8988T (cell line): ENCODE data around the gene MT1F.
"Not testable (repeated sequence)": the region's sequence is repeated elsewhere in the genome, so short reads cannot be mapped to it uniquely, and the experiment has no call there.

ENCODE experiments used
- DNase-seq: peaks from one replicate; pipeline ENCODE4 v3.0.0; 2011

Gene MT1F

DNA sequence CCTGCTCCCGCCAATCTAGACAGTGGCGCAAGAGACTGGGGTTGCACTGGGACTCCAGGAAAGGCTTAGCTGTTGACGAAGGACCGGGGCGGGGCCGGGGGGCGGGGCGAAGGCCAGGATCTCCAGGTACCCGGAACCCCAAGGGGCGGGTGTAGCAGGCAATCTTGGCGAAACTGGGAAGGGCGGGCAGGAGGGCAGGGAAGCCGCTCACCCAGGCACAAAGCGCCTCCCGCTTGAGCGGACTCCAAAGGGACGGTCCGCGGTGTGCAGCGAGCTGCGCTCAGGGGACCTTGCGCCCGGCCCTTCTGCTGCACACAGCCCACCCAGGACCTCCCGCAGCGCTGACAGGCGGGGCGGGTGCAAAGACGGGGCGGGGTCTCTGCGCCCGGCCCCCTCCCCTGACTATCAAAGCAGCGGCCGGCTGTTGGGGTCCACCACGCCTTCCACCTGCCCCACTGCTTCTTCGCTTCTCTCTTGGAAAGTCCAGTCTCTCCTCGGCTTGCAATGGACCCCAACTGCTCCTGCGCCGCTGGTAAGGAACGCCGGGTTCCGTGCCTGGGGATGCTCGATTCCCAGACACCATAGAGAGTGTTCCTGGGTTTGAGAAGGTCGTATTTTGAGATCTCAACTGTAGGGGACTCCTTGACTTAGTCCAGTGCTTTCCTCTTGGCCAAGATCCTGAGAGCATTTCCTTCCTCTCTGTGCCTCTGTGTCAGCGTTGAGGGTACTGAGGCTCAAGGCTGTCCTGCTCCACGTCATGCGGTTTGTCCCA is at the start of gene MT1F:
MT1F (plus strand) TSS at position 405 of the 772 bp plus-strand sequence; CDS start at position 505, 100 bp downstream.
- peak; percentile 85 for DNase-seq

DNA sequence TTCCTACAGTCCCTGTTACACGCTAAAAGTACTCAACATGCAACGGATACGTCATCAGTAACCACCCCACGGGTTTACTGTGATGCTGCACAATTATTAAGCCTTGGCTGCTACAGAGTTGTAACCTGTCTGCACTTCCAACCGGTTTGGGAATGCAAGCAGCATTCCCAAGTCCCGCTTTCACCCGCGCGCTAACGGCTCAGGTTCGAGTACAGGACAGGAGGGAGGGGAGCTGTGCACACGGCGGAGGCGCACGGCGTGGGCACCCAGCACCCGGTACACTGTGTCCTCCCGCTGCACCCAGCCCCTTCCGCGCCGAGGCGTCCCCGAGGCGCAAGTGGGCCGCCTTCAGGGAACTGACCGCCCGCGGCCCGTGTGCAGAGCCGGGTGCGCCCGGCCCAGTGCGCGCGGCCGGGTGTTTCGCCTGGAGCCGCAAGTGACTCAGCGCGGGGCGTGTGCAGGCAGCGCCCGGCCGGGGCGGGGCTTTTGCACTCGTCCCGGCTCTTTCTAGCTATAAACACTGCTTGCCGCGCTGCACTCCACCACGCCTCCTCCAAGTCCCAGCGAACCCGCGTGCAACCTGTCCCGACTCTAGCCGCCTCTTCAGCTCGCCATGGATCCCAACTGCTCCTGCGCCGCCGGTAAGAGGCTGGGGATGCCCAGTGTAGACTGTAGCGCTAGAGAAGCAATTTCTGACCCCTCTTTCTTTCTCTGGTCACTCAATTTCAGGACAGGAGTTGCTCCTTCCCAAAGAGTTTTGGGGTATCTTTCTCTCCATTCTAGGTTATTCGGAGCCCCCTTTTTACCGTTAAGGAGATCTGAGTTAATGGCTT is 49.5 kb upstream of the MT1F start, which contains the start of gene MT2A:
MT2A (plus strand) TSS at position 542 of the 833 bp plus-strand sequence; CDS start at position 614, 72 bp downstream.
- peak; percentile 93 for DNase-seq

DNA sequence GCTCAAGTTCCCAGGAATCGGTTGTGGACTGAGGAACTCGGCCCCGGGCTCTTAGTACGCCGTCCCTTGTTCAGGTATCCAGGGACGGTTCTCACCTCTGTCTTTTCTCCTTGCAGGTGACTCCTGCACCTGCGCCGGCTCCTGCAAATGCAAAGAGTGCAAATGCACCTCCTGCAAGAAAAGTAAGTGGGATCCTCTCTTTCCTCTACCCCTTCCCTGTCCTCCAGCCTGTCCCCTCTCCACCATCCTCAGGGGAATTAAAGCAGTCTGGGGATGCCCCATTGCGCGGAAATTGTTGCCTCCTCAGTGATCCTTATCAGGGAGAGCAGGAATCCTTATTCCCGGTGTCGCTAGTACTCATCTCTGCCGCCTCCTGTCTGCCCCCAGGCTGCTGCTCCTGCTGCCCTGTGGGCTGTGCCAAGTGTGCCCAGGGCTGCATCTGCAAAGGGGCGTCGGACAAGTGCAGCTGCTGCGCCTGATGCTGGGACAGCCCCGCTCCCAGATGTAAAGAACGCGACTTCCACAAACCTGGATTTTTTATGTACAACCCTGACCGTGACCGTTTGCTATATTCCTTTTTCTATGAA is 48.8 kb upstream of the MT1F start:
- DNase-seq: no peak

DNA sequence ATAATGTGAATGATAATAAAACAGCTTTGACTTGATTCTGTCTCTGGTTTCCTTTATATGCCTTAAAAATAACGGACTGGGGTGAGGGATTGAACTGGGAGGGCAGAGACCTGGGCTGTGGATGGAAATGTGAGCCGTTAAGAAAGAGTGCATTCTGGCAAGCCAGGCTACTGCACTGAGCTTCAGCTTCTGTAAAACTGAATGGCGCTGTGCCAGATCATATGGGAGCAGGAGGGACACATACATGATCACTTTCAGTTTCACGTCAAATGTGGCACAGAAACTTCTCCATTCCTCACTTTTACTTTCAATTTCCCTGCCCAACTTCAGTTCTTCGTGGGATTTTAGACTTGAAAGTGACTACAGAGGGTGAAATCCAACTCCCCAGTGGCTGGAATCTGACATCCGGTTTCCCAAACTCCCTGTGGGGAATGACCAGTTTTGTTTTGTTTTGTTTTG is 48.3 kb upstream of the MT1F start:
- DNase-seq: no peak

DNA sequence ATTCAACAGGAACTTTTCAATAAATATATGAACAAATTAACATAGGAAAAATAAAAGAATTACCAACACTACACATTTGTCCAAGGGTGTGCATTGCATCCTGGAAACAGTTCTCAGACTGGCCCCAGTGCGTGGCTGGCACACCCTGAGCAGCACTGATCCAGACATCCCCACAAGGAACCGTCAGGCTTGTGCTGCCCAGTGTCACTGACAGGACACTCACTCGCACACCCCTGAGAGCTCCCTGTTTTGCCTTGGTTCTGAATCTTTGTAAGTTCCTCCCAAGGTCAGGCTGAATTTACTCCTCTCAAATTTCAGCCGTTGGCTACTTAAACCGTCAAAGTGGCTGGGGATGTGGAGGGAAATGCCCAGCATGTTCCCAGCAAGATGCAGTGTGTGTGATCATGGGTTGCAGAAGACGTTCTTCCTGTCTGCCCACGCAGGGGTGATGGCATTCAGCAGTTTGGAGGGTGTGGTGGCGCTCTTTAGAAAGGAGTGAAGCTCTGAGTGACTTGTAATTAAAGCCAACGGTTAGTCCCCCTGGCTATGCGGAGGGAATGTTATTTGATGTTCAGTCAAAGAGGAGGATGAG is 47.6 kb upstream of the MT1F start:
- DNase-seq: no peak

DNA sequence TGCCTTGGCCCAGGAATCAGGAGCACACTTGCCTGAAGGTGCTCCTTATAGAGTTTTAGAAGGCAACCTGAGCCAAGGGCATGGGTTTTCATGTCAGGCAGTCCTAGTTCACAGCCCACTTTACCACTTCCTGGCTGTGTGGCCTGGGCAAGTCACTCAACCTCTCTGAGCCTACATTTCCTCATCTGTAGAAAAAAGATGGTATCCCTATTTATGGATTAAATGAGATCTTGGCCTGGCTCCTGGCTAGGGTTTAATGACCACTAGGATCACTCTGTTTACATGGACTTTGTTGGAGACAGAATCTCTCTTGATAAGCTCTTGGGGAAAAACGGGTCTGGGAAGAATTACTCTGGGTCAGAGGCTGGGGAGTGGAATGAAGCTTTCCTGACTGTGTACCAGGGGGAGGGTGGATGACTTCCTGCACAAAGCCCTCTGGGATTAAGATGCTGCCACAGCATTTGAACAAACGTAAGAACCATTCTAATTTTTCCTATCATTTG is 47.1 kb upstream of the MT1F start:
- DNase-seq: no peak

DNA sequence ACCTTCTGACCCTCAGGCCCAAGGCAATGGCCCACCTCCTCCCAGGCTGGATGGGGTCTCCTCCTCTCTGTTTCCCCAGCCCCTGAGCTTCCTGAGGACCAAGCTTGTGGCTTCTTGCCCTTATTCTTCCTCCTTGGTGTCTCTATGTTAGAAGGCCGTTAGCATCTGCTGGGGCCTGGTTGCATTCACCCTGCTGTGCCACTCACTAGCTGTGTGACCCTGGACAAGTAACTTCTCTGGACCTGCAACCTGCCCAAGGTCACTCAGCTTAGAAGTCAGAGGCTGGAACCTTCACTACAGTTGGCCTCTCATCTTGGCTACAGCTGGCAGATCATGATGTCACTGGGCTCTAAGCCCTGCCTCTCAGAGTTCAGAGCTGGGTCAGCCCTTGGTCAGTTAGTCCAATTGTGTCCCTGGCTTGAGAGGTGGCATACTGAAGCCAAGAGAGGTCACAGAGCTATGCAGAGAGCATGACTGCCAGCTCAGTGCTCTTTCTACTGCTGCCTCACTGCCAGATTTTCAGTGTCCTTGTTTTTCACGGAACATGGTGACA is 46.4 kb upstream of the MT1F start:
- no peak for DNase-seq

DNA sequence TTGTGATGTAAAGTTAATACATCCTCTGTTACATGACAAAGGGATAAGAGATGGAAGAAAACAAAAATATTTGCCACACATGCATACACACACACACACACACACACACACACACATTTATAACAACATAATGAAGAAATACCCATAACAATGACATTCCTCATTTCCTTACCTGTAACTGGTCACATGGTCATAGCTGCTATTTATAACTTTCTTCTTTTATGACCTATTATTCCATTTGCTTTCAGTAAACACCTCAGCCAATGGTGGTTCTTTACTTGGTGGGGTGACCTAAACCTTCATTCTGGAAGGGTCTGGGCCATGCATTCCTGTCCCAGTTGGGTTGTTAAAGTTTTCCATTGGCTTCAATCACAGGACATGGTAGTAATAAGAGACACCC is 44.1 kb upstream of the MT1F start:
- DNase-seq: no peak

DNA sequence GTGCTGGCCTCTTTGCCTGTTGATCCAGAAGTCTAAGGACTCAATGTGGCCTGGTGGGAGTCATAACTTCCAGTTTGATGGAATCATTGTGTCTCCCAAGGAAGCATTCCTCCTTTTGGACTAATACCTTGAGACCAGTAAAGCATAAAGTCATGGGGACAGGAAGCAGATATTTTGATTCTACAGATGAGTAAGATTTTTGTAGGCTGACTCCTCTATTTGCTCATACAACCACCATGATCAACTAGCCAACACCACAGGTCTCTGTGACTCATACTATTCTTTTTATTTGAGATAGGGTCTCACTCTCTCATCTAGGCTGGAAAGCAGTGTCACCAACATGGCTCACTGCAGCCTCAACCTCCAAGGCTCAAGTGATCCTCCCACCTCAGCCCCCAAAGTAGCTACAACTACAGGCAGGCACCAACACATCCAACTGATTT is 43.2 kb upstream of the MT1F start:
- DNase-seq: no peak

DNA sequence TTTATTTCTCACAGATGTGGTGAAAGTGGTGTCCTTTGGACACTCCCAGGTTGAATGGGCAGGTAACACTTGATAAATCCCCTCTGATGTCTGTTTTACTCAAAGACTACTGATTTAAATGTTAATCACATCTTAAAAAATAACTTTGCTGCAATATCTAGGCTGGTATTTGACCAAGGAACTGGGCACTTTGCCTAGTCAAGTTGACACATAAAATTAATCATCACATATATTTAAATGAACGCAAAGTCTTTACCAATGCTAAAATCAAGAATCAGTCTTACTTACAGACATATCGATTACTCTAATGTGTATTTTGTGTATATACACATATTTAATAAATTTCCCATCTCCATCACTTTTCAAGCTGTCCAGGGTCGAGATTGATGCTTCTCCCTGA is 42.4 kb upstream of the MT1F start:
- DNase-seq: no peak

DNA sequence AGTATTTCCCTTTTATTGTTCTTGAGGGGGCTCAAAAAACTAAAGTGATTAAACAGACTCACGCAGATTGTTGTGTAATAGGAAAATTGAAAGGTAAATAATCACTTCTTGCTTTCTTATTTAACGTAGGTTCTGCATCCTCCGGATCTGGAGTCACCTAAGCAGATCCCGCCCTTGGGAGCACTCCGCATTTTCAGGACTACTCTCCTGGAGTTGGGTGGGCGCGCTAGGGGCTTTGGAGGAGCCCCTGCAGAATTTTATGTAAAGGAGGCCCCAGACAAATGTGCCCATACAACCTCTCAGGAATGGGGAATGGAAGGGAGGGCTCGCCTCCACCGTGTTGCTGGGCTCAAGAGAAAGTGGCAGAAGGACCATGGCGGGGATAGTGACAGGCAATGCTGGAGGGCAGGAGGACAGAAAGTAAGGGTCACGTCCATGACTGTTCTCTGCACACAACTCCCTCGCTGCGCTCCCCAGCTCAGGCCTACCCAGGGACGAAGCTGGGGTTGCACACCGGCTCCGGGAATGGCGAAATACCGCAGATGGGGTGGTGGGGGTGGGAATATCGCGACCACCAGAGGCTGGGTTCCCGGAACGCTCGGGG is 41.0 kb upstream of the MT1F start:
- no peak for DNase-seq

DNA sequence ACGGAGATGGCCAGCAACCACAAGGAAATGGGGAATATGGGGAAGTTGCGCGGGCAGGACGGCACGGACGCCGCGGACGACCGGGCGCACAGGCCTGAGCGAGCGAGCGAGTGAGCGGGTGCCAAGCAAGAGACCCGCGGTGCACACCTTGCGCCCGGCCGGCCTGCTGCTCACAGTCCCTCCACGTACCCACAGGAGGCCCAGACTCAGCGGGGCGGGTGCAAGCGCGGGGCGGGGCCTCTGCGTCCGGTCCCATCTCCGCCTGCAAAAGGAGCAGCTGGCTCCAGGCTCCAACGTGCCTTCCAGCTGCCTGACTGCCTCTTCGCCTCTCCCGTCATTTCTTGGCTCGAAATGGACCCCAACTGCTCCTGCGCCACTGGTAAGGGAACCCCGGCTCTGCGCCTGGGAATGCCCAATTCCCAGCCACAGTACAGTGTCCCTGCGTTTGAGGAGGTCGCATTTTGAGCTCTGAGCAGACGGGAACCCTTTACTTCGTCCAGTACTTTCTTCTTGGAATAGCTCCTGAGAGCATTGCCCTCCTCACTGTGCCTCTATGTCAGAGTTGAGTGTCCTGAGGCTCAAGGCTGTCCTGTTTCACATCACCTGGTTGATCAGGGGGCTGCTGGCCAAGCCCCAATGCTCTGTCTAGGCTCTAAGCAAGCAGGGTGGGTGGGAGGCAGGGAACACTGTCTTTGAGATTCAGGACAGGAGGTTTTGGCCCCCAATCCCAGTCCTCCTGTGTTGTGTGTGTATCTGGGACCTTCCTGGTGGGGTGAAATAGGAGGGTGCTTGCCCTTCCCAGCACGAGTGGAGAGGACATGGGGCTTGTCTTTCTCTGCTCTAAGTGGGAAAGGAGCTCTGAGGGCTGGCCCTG is 40.3 kb upstream of the MT1F start:
- no peak for DNase-seq

DNA sequence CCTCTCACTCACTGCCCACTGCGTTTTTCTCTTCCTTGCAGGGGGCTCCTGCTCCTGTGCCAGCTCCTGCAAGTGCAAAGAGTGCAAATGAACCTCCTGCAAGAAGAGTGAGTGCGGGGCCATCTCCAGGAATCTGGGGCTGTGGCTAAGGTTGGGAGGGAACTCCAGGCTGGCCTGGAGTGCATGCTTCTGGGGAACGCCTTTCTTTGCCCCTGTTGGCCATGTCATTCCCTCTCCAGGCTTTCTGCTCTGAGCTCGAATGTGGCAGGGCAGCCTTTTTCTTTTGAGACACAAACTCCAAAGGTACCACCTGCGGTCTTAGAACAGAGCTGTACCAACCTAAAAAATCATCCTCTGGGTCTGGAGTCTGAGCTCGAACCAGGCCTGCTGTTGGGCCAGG is 39.6 kb upstream of the MT1F start:
- no peak for DNase-seq

DNA sequence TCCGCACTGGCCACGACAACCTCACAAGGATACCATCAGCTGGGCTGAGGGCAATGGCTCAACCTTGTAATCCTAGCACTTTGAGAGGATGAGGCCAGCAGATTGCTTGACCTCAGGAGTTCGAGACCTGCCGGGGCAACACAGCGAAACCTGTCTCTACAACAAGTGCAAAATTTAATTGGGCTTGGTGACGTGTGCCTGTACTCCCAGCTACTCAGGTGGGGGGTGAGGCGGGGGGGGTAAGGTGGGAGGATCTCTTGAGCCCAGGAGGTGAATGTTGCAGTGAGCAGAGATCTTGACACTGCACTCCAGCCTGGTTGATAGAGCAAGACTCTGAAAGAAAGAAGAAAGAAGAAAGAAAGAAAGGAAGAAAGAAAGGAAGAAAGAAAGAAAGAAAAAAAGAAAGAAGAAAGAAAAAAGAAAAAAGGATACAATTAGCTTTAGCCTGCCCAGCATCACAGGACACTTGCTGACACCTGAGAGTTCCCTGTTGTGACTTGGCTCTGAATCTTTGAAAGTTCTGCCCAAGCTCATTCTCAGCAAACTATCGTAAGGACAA is 37.3 kb upstream of the MT1F start:
- no peak for DNase-seq

DNA sequence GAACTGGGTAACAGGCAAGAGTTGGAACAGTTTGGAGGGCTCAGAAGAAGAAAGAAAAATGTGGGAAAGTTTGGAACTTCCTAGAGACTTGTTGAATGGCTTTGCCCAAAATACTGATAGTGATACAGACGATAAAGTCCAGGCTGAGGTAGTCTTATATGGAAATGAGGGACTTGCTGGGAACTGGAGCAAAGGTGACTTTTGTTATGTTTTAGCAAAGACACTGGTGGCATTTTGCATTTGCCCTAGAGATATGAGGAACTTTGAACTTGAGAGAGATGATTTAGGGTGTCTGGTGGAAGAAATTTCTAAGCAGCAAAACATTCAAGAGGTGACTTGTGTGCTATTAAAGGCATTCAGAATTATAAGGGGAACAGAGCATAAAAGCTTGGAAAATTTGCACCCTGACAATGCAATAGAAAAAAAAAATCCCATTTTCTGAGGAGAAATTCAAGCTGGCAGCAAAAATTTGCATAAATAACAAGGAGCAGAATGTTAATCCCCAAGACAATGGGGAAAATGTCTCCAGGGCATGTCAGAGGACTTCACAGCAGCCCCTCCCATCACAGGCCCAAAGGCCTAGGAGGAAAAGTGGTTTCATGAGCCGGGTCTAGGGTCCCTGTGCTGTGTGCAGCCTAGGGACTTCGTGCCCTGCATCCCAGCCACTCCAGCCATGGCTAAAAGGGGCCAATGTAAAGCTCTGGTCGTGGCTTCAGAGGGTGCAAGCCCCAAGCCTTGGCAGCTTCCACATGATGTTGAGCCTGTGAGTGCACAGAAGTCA is 35.9 kb upstream of the MT1F start:
- DNase-seq: not testable (repeated sequence)

DNA sequence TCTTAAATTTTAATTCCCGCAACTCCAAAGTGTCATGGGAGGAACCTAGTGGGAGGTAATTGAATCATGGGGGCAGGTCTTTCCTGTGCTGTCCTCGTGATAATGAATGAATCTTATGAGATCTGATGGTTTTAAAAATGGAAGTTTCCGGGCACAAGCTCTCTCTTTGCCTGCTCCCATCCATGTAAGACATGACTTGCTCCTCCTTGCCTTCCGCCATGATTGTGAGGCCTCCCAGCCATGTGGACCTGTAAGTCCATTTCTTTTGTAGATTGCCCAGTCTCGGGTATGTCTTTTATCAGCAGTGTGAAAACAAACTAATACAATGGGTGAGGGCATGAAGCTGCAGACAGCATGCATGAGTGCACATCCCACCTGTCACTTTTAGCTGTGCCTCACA is 34.6 kb upstream of the MT1F start:
- DNase-seq: not testable (repeated sequence)

DNA sequence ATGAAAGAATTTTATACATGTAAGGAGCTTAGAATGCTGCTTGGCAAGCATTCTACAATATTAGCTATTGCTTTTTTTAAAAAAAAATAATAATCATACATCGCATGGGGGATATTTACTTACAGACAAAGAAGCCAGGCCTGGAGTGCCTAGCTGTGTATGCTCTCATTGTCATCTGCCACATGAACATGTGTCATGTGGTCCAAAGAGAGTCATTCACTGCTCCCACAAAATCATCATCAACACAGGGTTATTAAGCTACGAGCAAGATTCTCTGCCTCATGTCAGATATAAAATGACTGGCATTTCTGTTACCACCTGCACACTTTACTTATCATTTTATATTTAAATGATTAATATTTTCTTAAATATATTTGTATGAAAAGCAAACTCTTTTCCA is 34.1 kb upstream of the MT1F start:
- DNase-seq: no peak

DNA sequence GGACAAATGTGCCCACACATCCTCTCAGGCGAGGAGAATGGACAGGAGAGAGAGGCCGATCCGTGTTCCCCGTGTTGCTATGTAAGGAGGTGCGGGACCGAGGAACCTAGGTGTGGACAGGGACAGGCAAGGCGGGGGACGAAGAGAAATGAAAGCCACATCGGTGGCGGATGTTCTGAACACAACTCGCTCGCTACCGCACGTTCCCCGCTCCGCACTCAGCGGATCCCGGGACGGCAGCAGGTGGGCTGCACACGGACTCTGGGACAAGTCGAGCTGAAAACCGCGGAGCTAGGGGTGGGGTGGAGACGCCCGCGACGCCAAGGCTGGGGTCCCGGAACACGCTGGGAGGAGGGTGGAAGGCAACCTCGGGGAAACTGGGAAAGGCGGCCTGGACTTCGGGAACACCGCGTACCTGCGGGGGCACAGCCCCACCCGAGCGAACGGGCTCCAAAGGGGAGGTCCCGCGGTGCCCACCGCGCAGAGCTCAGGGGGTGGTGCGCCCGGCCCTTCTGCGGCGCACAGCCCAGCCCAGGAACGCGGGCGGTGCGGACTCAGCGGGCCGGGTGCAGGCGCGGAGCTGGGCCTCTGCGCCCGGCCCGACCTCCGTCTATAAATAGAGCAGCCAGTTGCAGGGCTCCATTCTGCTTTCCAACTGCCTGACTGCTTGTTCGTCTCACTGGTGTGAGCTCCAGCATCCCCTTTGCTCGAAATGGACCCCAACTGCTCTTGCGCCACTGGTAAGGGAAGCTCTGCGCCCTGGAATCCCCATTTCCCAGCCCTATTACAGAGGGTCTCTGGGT is 32.4 kb upstream of the MT1F start, which contains the start of gene MT1E:
MT1E (plus strand) TSS at position 642 of the 803 bp plus-strand sequence; CDS start at position 713, 71 bp downstream.
- DNase-seq: peak; percentile 82
